H1 (cell line): ENCODE results near the gene FGF10. TPM values are rescaled to one million over a fixed set of nuclear protein-coding genes. Genes with fewer than 3 reads are reported as not detected.

Experiments used
- CTCF ChIA-PET: fragments of 300-600 bp; sonication (Branson Sonifier 250); formaldehyde crosslinking; loops from one replicate; lab custom pipeline; 2021; ENCODE audit not compliant: partially characterized antibody; lab: Charles Lee
- POLR2A ChIA-PET: fragments of 300-600 bp; sonication (Branson Sonifier 250); formaldehyde crosslinking; loops from one replicate; lab custom pipeline; 2021; ENCODE audit warnings: inconsistent platforms; ENCODE audit not compliant: partially characterized antibody; lab: Charles Lee
- DNase-seq, 2 experiments: peaks; one replicate each; pipeline versions ENCODE4 v3.0.0 to v3.0.0-alpha.2; 2010 to 2022; ENCODE audit warnings: low spot score in 2 of 2, low read depth in 1 of 2, mixed read lengths in 1 of 2
- FAIRE-seq: peaks from 2 replicates; lab custom pipeline; 2011; peaks lifted over from hg19 to GRCh38; lab: Jason Lieb, UNC
- H2AFZ ChIP-seq: 2 replicates; pipeline ENCODE4 v1.8.1; 2012; ENCODE audit warnings: low read length, inconsistent platforms
- H2AK5ac ChIP-seq: 2 replicates; pipeline ENCODE4 v1.6.1; 2013; ENCODE audit warnings: low read depth, low read length
- H2BK120ac ChIP-seq: replicated peaks from 2 replicates; pipeline ENCODE3; 2013; ENCODE audit warnings: low read depth, low read length, inconsistent platforms
- H2BK12ac ChIP-seq: 2 replicates; pipeline ENCODE4 v1.6.1; 2013; ENCODE audit warnings: low read depth, low read length
- H2BK15ac ChIP-seq: 2 replicates; pipeline ENCODE4 v1.6.1; 2013; ENCODE audit warnings: low read length
- H2BK20ac ChIP-seq: 2 replicates; pipeline ENCODE4 v1.6.1; 2013; ENCODE audit warnings: low read length
- H2BK5ac ChIP-seq: 2 replicates; pipeline ENCODE4 v1.6.1; 2013; ENCODE audit warnings: low read depth, low read length
- H3K14ac ChIP-seq: 2 replicates; pipeline ENCODE4 v1.6.1; 2013; ENCODE audit warnings: inconsistent platforms; ENCODE audit not compliant: insufficient read length
- H3K18ac ChIP-seq: 2 replicates; pipeline ENCODE4 v1.6.1; 2013; ENCODE audit warnings: low read length; ENCODE audit errors: extremely low read depth
- H3K23ac ChIP-seq: 2 replicates; pipeline ENCODE4 v1.6.1; 2013; ENCODE audit warnings: inconsistent platforms; ENCODE audit not compliant: insufficient read length
- H3K23me2 ChIP-seq: 2 replicates; pipeline ENCODE4 v1.6.1; 2013; ENCODE audit warnings: low read depth, low read length
- H3K27ac ChIP-seq: 2 replicates; pipeline ENCODE4 v1.6.1; 2011; ENCODE audit warnings: low read depth, low read length, inconsistent platforms
- H3K27me3 ChIP-seq, 4 experiments: replicated peaks in 1 of 4; 1 replicate in 1 of 4; 2 replicates in 3 of 4; pipeline versions ENCODE4 v1.6.1 to v1.8.1; 2011 to 2013; ENCODE audit warnings: low read length in 3 of 4, mild to moderate bottlenecking in 3 of 4, inconsistent platforms in 2 of 4, mixed read lengths in 2 of 4, moderate library complexity in 1 of 4; ENCODE audit not compliant: control insufficient read depth in 3 of 4, insufficient read depth in 3 of 4; ENCODE audit errors: extremely low read depth in 1 of 4
- H3K36me3 ChIP-seq, 4 experiments: 2 replicates each; pipeline versions ENCODE4 v1.6.1 to v1.8.1; 2011 to 2013; ENCODE audit warnings: mild to moderate bottlenecking in 4 of 4, low read length in 3 of 4, moderate library complexity in 2 of 4, control low read depth in 1 of 4, inconsistent platforms in 1 of 4; ENCODE audit not compliant: insufficient read depth in 4 of 4, control insufficient read depth in 2 of 4
- H3K4ac ChIP-seq: replicated peaks from 2 replicates; pipeline ENCODE3; 2013; ENCODE audit warnings: low read length, low read depth, mixed read lengths, inconsistent platforms; ENCODE audit not compliant: insufficient read length
- H3K4me1 ChIP-seq, 4 experiments: replicated peaks in 1 of 4; 1 replicate in 1 of 4; 2 replicates in 3 of 4; pipeline versions ENCODE4 v1.6.1 to v1.8.1; 2011 to 2013; ENCODE audit warnings: low read length in 3 of 4, inconsistent platforms in 2 of 4, mixed read lengths in 1 of 4; ENCODE audit not compliant: insufficient read depth in 4 of 4, control insufficient read depth in 3 of 4
- H3K4me2 ChIP-seq, 2 experiments: 2 replicates each; pipeline versions ENCODE4 v1.6.1 to v1.8.1; 2011 to 2013; ENCODE audit warnings: low read depth in 2 of 2, low read length in 2 of 2, control low read depth in 1 of 2, inconsistent platforms in 1 of 2, mild to moderate bottlenecking in 1 of 2; ENCODE audit not compliant: insufficient read depth in 1 of 2
- H3K4me3 ChIP-seq, 4 experiments: fragments of 200-600, 300-600 bp in 1 of 4; sonication (generic), shearing (Covaris generic), sonication (Bioruptor Twin) in 1 of 4; 2 replicates each; pipeline versions ENCODE4 v1.5.1 to v1.8.1; 2011 to 2016; ENCODE audit warnings: low read length in 4 of 4, low read depth in 3 of 4, control low read depth in 2 of 4, inconsistent platforms in 2 of 4, mild to moderate bottlenecking in 2 of 4, mixed read lengths in 1 of 4, moderate library complexity in 1 of 4; ENCODE audit not compliant: insufficient read depth in 2 of 4; ENCODE audit errors: extremely low read depth in 1 of 4
- H3K56ac ChIP-seq: replicated peaks from 2 replicates; pipeline ENCODE3; 2013; ENCODE audit warnings: low read depth, mild to moderate bottlenecking, mixed read lengths, low read length, inconsistent platforms; ENCODE audit not compliant: insufficient read length
- H3K79me1 ChIP-seq: 2 replicates; pipeline ENCODE4 v1.6.1; 2013; ENCODE audit warnings: low read depth, low read length, control low read depth
- H3K79me2 ChIP-seq, 2 experiments: 2 replicates each; pipeline versions ENCODE4 v1.6.1 to v1.8.1; 2012 to 2013; ENCODE audit warnings: low read length in 2 of 2, mild to moderate bottlenecking in 2 of 2, inconsistent platforms in 1 of 2; ENCODE audit not compliant: insufficient read depth in 2 of 2, control insufficient read depth in 1 of 2
- H3K9ac ChIP-seq, 4 experiments: replicated peaks in 1 of 4; 1 replicate in 1 of 4; 2 replicates in 3 of 4; pipeline versions ENCODE4 v1.6.1 to v1.8.1; 2011 to 2013; ENCODE audit warnings: low read depth in 3 of 4, low read length in 3 of 4, control low read depth in 2 of 4, mild to moderate bottlenecking in 2 of 4, moderate library complexity in 2 of 4, inconsistent platforms in 1 of 4; ENCODE audit errors: extremely low read depth in 1 of 4
- H3K9me3 ChIP-seq, 2 experiments: 2 replicates each; pipeline versions ENCODE4 v1.6.1 to v1.8.1; 2012 to 2013; ENCODE audit warnings: mild to moderate bottlenecking in 2 of 2, moderate library complexity in 2 of 2, control low read depth in 1 of 2, inconsistent platforms in 1 of 2, low read depth in 1 of 2, low read length in 1 of 2, mixed read lengths in 1 of 2; ENCODE audit not compliant: insufficient read depth in 2 of 2
- H4K20me1 ChIP-seq, 2 experiments: replicated peaks in 1 of 2; 2 replicates each; pipeline versions ENCODE3 to v1.8.1; 2011 to 2013; ENCODE audit warnings: inconsistent platforms in 2 of 2, low read length in 2 of 2, mild to moderate bottlenecking in 1 of 2; ENCODE audit not compliant: insufficient read depth in 2 of 2, control insufficient read depth in 1 of 2
- H4K5ac ChIP-seq: 2 replicates; pipeline ENCODE4 v1.6.1; 2013; ENCODE audit warnings: low read length, low read depth, mixed read lengths, inconsistent platforms; ENCODE audit not compliant: insufficient read length
- H4K8ac ChIP-seq: 2 replicates; pipeline ENCODE4 v1.8.0; 2013; ENCODE audit warnings: mild to moderate bottlenecking, moderate library complexity, low read length, inconsistent platforms; ENCODE audit not compliant: insufficient read depth; ENCODE audit errors: extremely low read depth
- H4K91ac ChIP-seq: replicated peaks from 2 replicates; pipeline ENCODE3; 2013; ENCODE audit warnings: low read length, mixed read lengths, inconsistent platforms; ENCODE audit not compliant: insufficient read length
- GTF2F1 ChIP-seq: IDR thresholded peaks from 2 replicates; pipeline ENCODE4 v1.6.1; 2012; ENCODE audit warnings: low read depth, low read length, improper control_type of control experiment, borderline replicate concordance
- polyA plus RNA-seq, 7 experiments: library from polyadenylated mRNA; depleted of rRNA in 3 of 7; stranded (reverse) in 5 of 7; unstranded in 2 of 7; fragments of >200 nt in 5 of 7; fragments of 200-250 nt in 2 of 7; gene quantifications; 1 replicate in 5 of 7; 2 replicates in 1 of 7; 4 replicates in 1 of 7; pipeline versions ENCODE4 v1.2.1 to v1.2.3, GENCODE V29; 2011 to 2013; ENCODE audit warnings: missing spikeins in 2 of 7, mixed read lengths in 2 of 7
- total RNA-seq: library from RNA; stranded (reverse); fragmentation: NEBNext Ultra II Directional; extraction: Animal tissue kit (Norgen Biotek cat#: 25700); gene quantifications from 2 replicates; pipeline ENCODE4 v1.2.1, GENCODE V29; 2021

The FGF10 gene
- total and polyA plus RNA-seq, 2 of the 8 experiments (the other 6 are each of a cell fraction or from before 2014, with no cell fraction given) = 0.06 to 0.54 TPM

- Histone ChIP-seq H3K56ac (no peak overlapping the region), H4K20me1 (no peaks in the 10 kb centered on the region), H3K14ac (no peak overlapping the region), H3K4me3 (no peak overlapping the region), H3K27ac (no peak overlapping the region), H3K18ac (no peak overlapping the region), H3K79me1 (no peaks in the 10 kb centered on the region), H3K23ac (no peak overlapping the region), H3K79me2 (no peaks in the 10 kb centered on the region), H4K5ac (no peak overlapping the region), H2BK5ac (no peak overlapping the region)
- POLR2A ChIA-PET = no interaction called here
- TF ChIP-seq GTF2F1 = no peak
- TF ChIP-seq, all 59 proteins: peak for 0
- Histone ChIP-seq H4K8ac (no peak overlapping the region), H3K4ac (no peak overlapping the region), H3K9me3 (no peaks in the 10 kb centered on the region), H2BK20ac (no peak overlapping the region), H3K36me3 (no peaks in the 10 kb centered on the region), H3K4me2 (no peak overlapping the region), H3K9ac (no peak overlapping the region), H3K4me1 (no peaks in the 10 kb centered on the region), H4K91ac (no peak overlapping the region), H2AK5ac (no peak overlapping the region), H2BK12ac (no peak overlapping the region), H3K27me3 (no peaks in the 10 kb centered on the region), H3K23me2 (no peaks in the 10 kb centered on the region), H2BK120ac (no peak overlapping the region), H2BK15ac (no peak overlapping the region), H2AFZ (no peak overlapping the region)
- DNase-seq (no peak), FAIRE-seq (no peak)
- CTCF ChIA-PET = interaction anchor here (0.6 to 1.1 kb wide), 3 partner anchors 16 to 531 kb away, joined by 3 read pairs; no protein-coding TSS in a partner anchor
Measured at GRCh38 chr5:44398382-44398781, 9.2 kb upstream of the FGF10 start.
